OCI-LY7 (cell line): ENCODE results near the gene PNMA6E. TPM values are rescaled to one million over a fixed set of nuclear protein-coding genes. Genes with fewer than 3 reads are reported as not detected.

Source experiments
- BruUV-seq: library from RNA; stranded (reverse); fragments of 400-500 nt; replicated peaks from 2 replicates; lab custom pipeline; 2021; lab: Mats Ljungman, UMichigan
- CTCF ChIA-PET: fragments of 300-600 bp; sonication (Branson Sonifier 250); formaldehyde crosslinking; loops from one replicate; lab custom pipeline; 2022; ENCODE audit warnings: antibody characterized with exemption; ENCODE audit not compliant: unreplicated experiment; lab: Charles Lee
- POLR2A ChIA-PET: fragments of 300-600 bp; sonication (Branson Sonifier 250); formaldehyde crosslinking; loops from one replicate; lab custom pipeline; 2022; ENCODE audit warnings: antibody characterized with exemption; lab: Charles Lee
- DNase-seq: peaks from one replicate; pipeline ENCODE4 v3.0.0-alpha.2; 2015; ENCODE audit warnings: low spot score
- H2AFZ ChIP-seq: fragments of 200-600 bp; sonication (generic), shearing (Covaris generic); 2 replicates; pipeline ENCODE4 v1.6.1; 2014; ENCODE audit warnings: mild to moderate bottlenecking, antibody characterized with exemption, low read length, moderate library complexity
- H3K27ac ChIP-seq: fragments of 200-600 bp; sonication (generic); 2 replicates; pipeline ENCODE4 v1.5.1; 2014; ENCODE audit warnings: mixed run types, low read depth, mild to moderate bottlenecking, moderate library complexity, low read length, inconsistent platforms; ENCODE audit not compliant: poor library complexity, severe bottlenecking
- H3K36me3 ChIP-seq: fragments of 200-600 bp; sonication (generic); 2 replicates; pipeline ENCODE4 v1.6.1; 2014; ENCODE audit warnings: mild to moderate bottlenecking, antibody characterized with exemption, low read length, moderate library complexity, mixed read lengths; ENCODE audit not compliant: insufficient read depth
- H3K4me1 ChIP-seq: fragments of 200-600 bp; sonication (generic); 2 replicates; pipeline ENCODE4 v1.5.1; 2014; ENCODE audit warnings: mild to moderate bottlenecking, low read length; ENCODE audit not compliant: insufficient read depth, poor library complexity, severe bottlenecking
- H3K4me2 ChIP-seq: fragments of 200-600 bp; sonication (generic); 2 replicates; pipeline ENCODE4 v1.6.1; 2014; ENCODE audit warnings: mild to moderate bottlenecking, low read length
- H3K4me3 ChIP-seq: fragments of 200-600 bp; sonication (generic); 2 replicates; pipeline ENCODE4 v1.5.1; 2014; ENCODE audit warnings: mild to moderate bottlenecking, low read depth, low read length; ENCODE audit not compliant: poor library complexity, severe bottlenecking
- H3K79me2 ChIP-seq: fragments of 200-600 bp; sonication (generic); 2 replicates; pipeline ENCODE4 v1.6.1; 2016; ENCODE audit warnings: low read depth, mild to moderate bottlenecking, low read length, moderate library complexity, mixed read lengths; ENCODE audit not compliant: insufficient read depth
- H3K9me2 ChIP-seq: fragments of 200-600 bp; sonication (generic); 2 replicates; pipeline ENCODE4 v1.6.1; 2016; ENCODE audit warnings: mild to moderate bottlenecking, low read length, mixed read lengths; ENCODE audit not compliant: insufficient read depth
- H3K9me3 ChIP-seq: fragments of 200-600 bp; sonication (generic); 2 replicates; pipeline ENCODE4 v1.6.1; 2014; ENCODE audit warnings: mild to moderate bottlenecking, mixed run types, low read length, mixed read lengths
- H4K20me1 ChIP-seq: fragments of 200-600 bp; sonication (generic); 2 replicates; pipeline ENCODE4 v1.6.1; 2014; ENCODE audit warnings: mild to moderate bottlenecking, antibody characterized with exemption, low read length, moderate library complexity, mixed read lengths; ENCODE audit not compliant: insufficient read depth
- EZH2phosphoT487 ChIP-seq: fragments of 200-600 bp; sonication (generic); IDR thresholded peaks from 2 replicates; pipeline ENCODE4 v1.6.1; 2018; ENCODE audit warnings: low read depth, borderline replicate concordance, mild to moderate bottlenecking, mixed run types, antibody characterized with exemption, low read length, moderate library complexity, mixed read lengths
- intact Hi-C: fragments of 100-400 bp; cut with micrococcal nuclease; formaldehyde crosslinking; loops from one replicate; pipeline ENCODE4 v1.10.0; 2022; ENCODE audit not compliant: unreplicated experiment
- total RNA-seq, 2 experiments: library from RNA; depleted of rRNA in 1 of 2; stranded (reverse); fragments of >200 nt in 1 of 2; shearing (Covaris generic) in 1 of 2; gene quantifications; 2 replicates each; pipeline ENCODE4 v1.2.3, GENCODE V29; 2014 to 2022
- TF ChIP-seq, protein P1 (sequence below): fragments of 200-600 bp; sonication (generic); conservative IDR thresholded peaks from 2 replicates; pipeline ENCODE4 v1.5.1; 2014; ENCODE audit warnings: mild to moderate bottlenecking, antibody characterized with exemption, low read length, moderate library complexity, mixed read lengths

PNMA6E gene
- total RNA-seq, 2 experiments from 2014 or later, result not detected

DNA sequence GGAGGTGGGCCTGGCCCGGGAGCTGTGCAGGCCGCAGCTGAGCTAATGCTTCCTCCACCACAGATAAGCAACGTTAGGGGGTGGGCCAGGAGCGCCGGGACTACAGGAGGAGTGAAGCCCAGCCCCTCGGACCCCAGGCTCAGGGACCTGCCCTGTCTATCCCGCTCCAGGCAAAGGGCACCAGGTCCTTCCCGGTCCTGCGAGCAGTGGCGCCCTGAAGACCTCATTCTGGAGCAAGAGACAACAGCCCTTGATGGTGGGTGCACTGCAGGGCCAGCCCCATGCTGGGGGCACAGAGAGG lies 45.4 kb upstream of the PNMA6E start:
- Histone ChIP-seq H4K20me1 (no peaks in the 10 kb centered on the region), H3K79me2 (no peaks in the 10 kb centered on the region), H2AFZ (no peak overlapping the region), H3K36me3 (peaks cover 10% of the 10 kb centered on the region; the same call in 1 of the 2 replicates), H3K4me2 (no peak overlapping the region), H3K4me3 (no peak overlapping the region), H3K9me3 (no peaks in the 10 kb centered on the region), H3K4me1 (no peaks in the 10 kb centered on the region), H3K27ac (no peak overlapping the region), H3K9me2 (no peaks in the 10 kb centered on the region)
- intact Hi-C loops, result no loop called here
- no peak for DNase-seq
- ChIA-PET CTCF (no interaction called here), POLR2A (no interaction called here)
- no TSS peak for BruUV-seq
- TF ChIP-seq EZH2phosphoT487, result no peak
- TF ChIP-seq, protein P1, sequence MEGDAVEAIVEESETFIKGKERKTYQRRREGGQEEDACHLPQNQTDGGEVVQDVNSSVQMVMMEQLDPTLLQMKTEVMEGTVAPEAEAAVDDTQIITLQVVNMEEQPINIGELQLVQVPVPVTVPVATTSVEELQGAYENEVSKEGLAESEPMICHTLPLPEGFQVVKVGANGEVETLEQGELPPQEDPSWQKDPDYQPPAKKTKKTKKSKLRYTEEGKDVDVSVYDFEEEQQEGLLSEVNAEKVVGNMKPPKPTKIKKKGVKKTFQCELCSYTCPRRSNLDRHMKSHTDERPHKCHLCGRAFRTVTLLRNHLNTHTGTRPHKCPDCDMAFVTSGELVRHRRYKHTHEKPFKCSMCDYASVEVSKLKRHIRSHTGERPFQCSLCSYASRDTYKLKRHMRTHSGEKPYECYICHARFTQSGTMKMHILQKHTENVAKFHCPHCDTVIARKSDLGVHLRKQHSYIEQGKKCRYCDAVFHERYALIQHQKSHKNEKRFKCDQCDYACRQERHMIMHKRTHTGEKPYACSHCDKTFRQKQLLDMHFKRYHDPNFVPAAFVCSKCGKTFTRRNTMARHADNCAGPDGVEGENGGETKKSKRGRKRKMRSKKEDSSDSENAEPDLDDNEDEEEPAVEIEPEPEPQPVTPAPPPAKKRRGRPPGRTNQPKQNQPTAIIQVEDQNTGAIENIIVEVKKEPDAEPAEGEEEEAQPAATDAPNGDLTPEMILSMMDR, result no peak

DNA sequence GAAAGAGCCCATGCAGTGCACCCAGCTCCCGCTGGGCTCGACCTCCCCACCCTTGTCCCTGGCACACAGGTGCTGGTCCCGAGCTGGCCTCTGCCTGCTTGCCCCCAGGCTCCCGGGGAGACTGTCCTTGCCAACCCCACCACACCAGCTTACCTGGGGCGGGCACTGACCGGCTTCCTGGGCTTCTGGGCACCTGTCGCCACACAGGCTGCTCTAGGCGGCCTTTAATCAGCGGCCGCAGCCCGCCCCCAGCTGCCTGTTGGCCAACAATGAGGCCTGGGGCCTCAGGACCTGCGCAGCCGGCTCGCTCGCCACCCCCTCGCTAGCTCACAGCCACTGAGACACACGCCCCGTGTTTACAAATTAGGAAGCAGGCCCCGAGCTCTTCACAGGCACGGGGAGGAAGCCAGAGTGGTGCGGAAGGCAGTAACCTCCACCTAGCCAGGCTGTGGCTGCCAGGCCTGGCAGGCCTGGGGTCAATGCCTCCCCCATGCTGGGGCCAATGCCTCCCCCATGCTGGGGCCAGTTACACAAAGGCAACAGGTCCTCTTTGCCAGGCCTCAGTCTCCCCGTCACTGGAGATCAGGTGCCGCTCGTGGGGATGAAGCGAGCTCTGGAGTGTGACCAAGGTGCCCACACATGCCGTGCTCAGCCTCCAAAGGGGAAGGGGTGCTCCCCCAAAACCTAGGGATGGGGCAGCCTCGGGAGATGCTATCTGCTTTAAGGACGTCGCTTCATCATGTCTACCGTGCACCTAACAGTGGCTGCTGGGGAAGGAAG lies 44.9 kb upstream of the PNMA6E start, which contains the start of gene TREX2:
TSS of gene TREX2 (minus strand) at position 201 of the 780 bp plus-strand sequence. CDS start 626 bp downstream, outside the sequence.
- POLR2A ChIA-PET, result no interaction called here
- Histone ChIP-seq H3K79me2 (no peaks in the 10 kb centered on the region), H3K9me3 (no peaks in the 10 kb centered on the region), H3K4me2 (no peak within 1 kb of the TSS), H2AFZ (no peak within 1 kb of the TSS), H3K27ac (no peak within 1 kb of the TSS), H3K4me3 (no peak within 1 kb of the TSS), H3K36me3 (peaks cover 7% of the 10 kb centered on the region; the same call in 1 of the 2 replicates), H4K20me1 (no peaks in the 10 kb centered on the region), H3K4me1 (no peaks in the 10 kb centered on the region), H3K9me2 (no peaks in the 10 kb centered on the region)
- BruUV-seq, result no TSS peak
- TF ChIP-seq, protein P1, result no peak
- no peak for TF ChIP-seq EZH2phosphoT487
- no peak for DNase-seq
- CTCF ChIA-PET, result no interaction called here
- intact Hi-C loops, result no loop called here

DNA sequence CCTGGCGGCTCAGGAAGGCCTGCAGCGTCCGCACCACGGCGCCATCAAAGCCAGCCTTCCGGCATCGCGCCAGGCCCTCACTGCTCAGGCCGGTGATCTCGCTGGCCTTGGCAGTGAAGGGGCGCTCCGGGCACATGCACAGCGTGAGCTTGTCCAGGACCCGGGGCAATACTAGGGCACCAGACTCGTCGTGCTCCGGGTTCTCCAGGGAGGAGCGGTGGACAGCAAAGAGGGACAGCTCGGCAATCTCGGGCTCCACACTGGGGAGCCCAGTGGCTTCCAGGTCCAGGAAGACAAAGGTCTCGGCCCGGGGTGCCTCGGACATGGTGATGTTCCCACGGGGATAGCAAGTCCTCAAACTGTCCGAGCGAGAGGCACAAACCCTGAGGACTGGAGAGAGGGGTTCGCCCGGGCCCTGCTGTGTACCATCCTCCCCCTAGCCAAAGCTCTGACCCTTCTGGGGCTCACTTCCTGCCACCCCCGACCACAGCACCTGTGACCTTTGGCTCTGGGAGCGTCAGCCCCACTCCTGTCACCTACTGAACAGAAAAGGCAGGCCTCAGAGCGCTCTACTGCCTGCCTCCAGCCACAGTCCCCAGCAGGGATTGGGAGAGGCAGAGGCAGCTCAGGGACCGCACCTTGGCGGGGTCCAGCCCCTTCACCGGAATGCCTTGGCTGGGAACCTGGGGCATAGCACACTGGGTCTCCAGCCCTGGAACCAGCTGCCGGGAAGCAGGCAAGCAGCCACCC lies 44.1 kb upstream of the PNMA6E start:
- no peak overlapping the region for H3K4me3 ChIP-seq
- no peaks in the 10 kb centered on the region for H3K9me2 ChIP-seq
- H3K4me2 ChIP-seq, result no peak overlapping the region
- H3K9me3 ChIP-seq, result no peaks in the 10 kb centered on the region
- no TSS peak for BruUV-seq
- no peak overlapping the region for H3K27ac ChIP-seq
- no peaks in the 10 kb centered on the region for H3K79me2 ChIP-seq
- H4K20me1 ChIP-seq, result no peaks in the 10 kb centered on the region
- TF ChIP-seq, protein P1, result no peak
- no peak for TF ChIP-seq EZH2phosphoT487
- H3K36me3 ChIP-seq, result peaks cover 2% of the 10 kb centered on the region; the same call in 1 of the 2 replicates
- ChIA-PET POLR2A (no interaction called here), CTCF (no interaction called here)
- H3K4me1 ChIP-seq, result no peaks in the 10 kb centered on the region
- intact Hi-C loops, result no loop called here
- no peak overlapping the region for H2AFZ ChIP-seq
- no peak for DNase-seq
